ENCODE data around the gene RSPH6A.

The RSPH6A gene

GRCh38 chr19:45825263-45825605 is 10.1 kb upstream of the RSPH6A start:
- DNase-seq (ENCODE audit: low read depth in 2 of 2) = no peak

GRCh38 chr19:45824531-45825262 is 9.6 kb upstream of the RSPH6A start:
- DNase-seq (ENCODE audit: low read depth in 2 of 2) = no peak

GRCh38 chr19:45824041-45824471 is 8.9 kb upstream of the RSPH6A start:
- no peak for DNase-seq (ENCODE audit: low read depth in 2 of 2)

GRCh38 chr19:45823182-45823581 is 8.1 kb upstream of the RSPH6A start:
- DNase-seq (ENCODE audit: low read depth in 2 of 2) = no peak

GRCh38 chr19:45822716-45823115 is 7.6 kb upstream of the RSPH6A start:
- no peak for DNase-seq (ENCODE audit: low read depth in 2 of 2)

GRCh38 chr19:45821570-45821969 is 6.5 kb upstream of the RSPH6A start:
- no peak for DNase-seq (ENCODE audit: low read depth in 2 of 2)

- no peak for DNase-seq (ENCODE audit: low read depth in 2 of 2)
These were observed 6.0 kb upstream of the RSPH6A start for GRCh38 chr19:45821103-45821521.

GRCh38 chr19:45820413-45821102 is 5.5 kb upstream of the RSPH6A start:
- no peak for DNase-seq (ENCODE audit: low read depth in 2 of 2)

- DNase-seq (ENCODE audit: low read depth in 2 of 2) = no peak
These were observed 4.7 kb upstream of the RSPH6A start for GRCh38 chr19:45819769-45820168.

GRCh38 chr19:45817725-45818301 is 2.7 kb upstream of the RSPH6A start:
- DNase-seq (ENCODE audit: low read depth in 2 of 2) = no peak

GRCh38 chr19:45817010-45817724 is 2.1 kb upstream of the RSPH6A start:
- DNase-seq (ENCODE audit: low read depth in 2 of 2) = peak; percentile 80 to 82

- DNase-seq (ENCODE audit: low read depth in 2 of 2) = no peak
These were observed 1.3 kb upstream of the RSPH6A start for GRCh38 chr19:45816236-45817009.

- no peak for DNase-seq (ENCODE audit: low read depth in 2 of 2)
These were observed 541 bp upstream of the RSPH6A start for GRCh38 chr19:45815481-45816216.

GRCh38 chr19:45814166-45814780 is 835 bp downstream of the RSPH6A start:
- no peak for DNase-seq (ENCODE audit: low read depth in 2 of 2)

GRCh38 chr19:45812297-45812696 is 2.8 kb downstream of the RSPH6A start:
- DNase-seq (ENCODE audit: low read depth in 2 of 2) = no peak

GRCh38 chr19:45809643-45810159 is 5.4 kb downstream of the RSPH6A start:
- peak; percentile 61 to 67 for DNase-seq (ENCODE audit: low read depth in 2 of 2)

- no peak for DNase-seq (ENCODE audit: low read depth in 2 of 2)
These were observed 9.4 kb downstream of the RSPH6A start for GRCh38 chr19:45805719-45806118.

- DNase-seq (ENCODE audit: low read depth in 2 of 2) = no peak
These were observed 10.2 kb downstream of the RSPH6A start for GRCh38 chr19:45804959-45805230.

GRCh38 chr19:45804140-45804958 is 10.8 kb downstream of the RSPH6A start:
- no peak for DNase-seq (ENCODE audit: low read depth in 2 of 2)
